ENCODE data around the gene IFRD2. TPM values are rescaled to one million over a fixed set of nuclear protein-coding genes. Genes with fewer than 3 reads are reported as not detected.
"Not testable (repeated sequence)": the region's sequence is repeated elsewhere in the genome, so short reads cannot be mapped to it uniquely, and the experiment has no call there.

IFRD2 gene
- total and polyA plus RNA-seq, 7 donors: 24.5 to 73.1 (median 51.8) TPM

- no peak for DNase-seq
Observed at GRCh38 chr3:50263478-50264382, 28.5 kb downstream of the IFRD2 start.

GRCh38 chr3:50262778-50263177, 29.5 kb downstream of the IFRD2 start:
- H3K9me3 ChIP-seq: no peaks in the 10 kb centered on the region
- H3K27me3 ChIP-seq: no peaks in the 10 kb centered on the region
- 90 to 92% methylated on average over 7 of the region's 7 CpGs for WGBS, 2 donors
- H3K27ac ChIP-seq: peak overlapping the region; percentile 93 to 99 (median 99)
- no peak for DNase-seq
- intact Hi-C loops (cut with DNase I): loop anchor here (5.0 kb wide), 1 partner anchor 65 kb away; the partner anchor contains the start of gene TUSC2
- peaks cover 0 to 73% (median 63%) of the 10 kb centered on the region in 4 donors for H3K4me1 ChIP-seq
- H3K4me3 ChIP-seq: no peak overlapping the region
- H3K36me3 ChIP-seq: peaks cover 2 to 17% (median 8%) of the 10 kb centered on the region in 4 donors
- TF ChIP-seq POLR2AphosphoS5 (IDR thresholded peaks at IDR 0.05) (no peak), EP300 (IDR thresholded peaks at IDR 0.05) (no peak), POLR2A (IDR thresholded peaks at IDR 0.05) (no peak), CTCF (IDR thresholded peaks at IDR 0.05) (no peak)

More at GRCh38 chr3:50263478-50264382, 28.5 kb downstream of the IFRD2 start:
- H3K4me3 ChIP-seq: no peak overlapping the region
- H3K27ac ChIP-seq: peak overlapping the region; percentile 93 to 99 (median 99)
- peaks cover 0 to 8% (median under 1%) of the 10 kb centered on the region in 4 donors for H3K36me3 ChIP-seq
- peaks cover 0 to 82% (median 73%) of the 10 kb centered on the region in 4 donors for H3K4me1 ChIP-seq
- no peaks in the 10 kb centered on the region for H3K27me3 ChIP-seq
- H3K9me3 ChIP-seq: no peaks in the 10 kb centered on the region
- TF ChIP-seq CTCF (IDR thresholded peaks at IDR 0.05): no peak
- TF ChIP-seq POLR2AphosphoS5 (IDR thresholded peaks at IDR 0.05): no peak
- no peak for TF ChIP-seq EP300 (IDR thresholded peaks at IDR 0.05)
- TF ChIP-seq POLR2A (IDR thresholded peaks at IDR 0.05): no peak
- WGBS, 2 donors: 72 to 79% methylated on average over 6 of the region's 6 CpGs
- intact Hi-C loops (cut with DNase I): loop anchor here (5.0 kb wide), 1 partner anchor 64 kb away; the partner anchor contains the start of gene TUSC2

GRCh38 chr3:50262200-50262599, 30.0 kb downstream of the IFRD2 start:
- WGBS, 2 donors: 98 to 99% methylated on average over 4 of the region's 4 CpGs
- not testable (repeated sequence) for DNase-seq, H3K27me3 ChIP-seq, H3K4me3 ChIP-seq, H3K9me3 ChIP-seq
- intact Hi-C loops (cut with DNase I): loop anchor here (5.0 kb wide), 1 partner anchor 65 kb away; the partner anchor contains the start of gene TUSC2
- H3K4me1 ChIP-seq: peaks cover 0 to 68% (median 58%) of the 10 kb centered on the region in 4 donors
- peaks cover 8 to 23% (median 13%) of the 10 kb centered on the region in 4 donors for H3K36me3 ChIP-seq
- H3K27ac ChIP-seq: peak overlapping the region; percentile 93 to 99 (median 99)

GRCh38 chr3:50261505-50261904, 30.7 kb downstream of the IFRD2 start:
- H3K9me3 ChIP-seq: no peaks in the 10 kb centered on the region
- DNase-seq: peak; percentile 70
- no peak for TF ChIP-seq POLR2AphosphoS5 (IDR thresholded peaks at IDR 0.05)
- TF ChIP-seq EP300 (IDR thresholded peaks at IDR 0.05): no peak
- no peak for TF ChIP-seq POLR2A (IDR thresholded peaks at IDR 0.05)
- TF ChIP-seq CTCF (IDR thresholded peaks at IDR 0.05): no peak
- WGBS, 2 donors: 57 to 69% methylated on average over 2 of the region's 2 CpGs
- H3K27me3 ChIP-seq: no peaks in the 10 kb centered on the region
- H3K4me1 ChIP-seq: peaks cover 0 to 61% (median 51%) of the 10 kb centered on the region in 4 donors
- H3K36me3 ChIP-seq: peaks cover 15 to 30% (median 20%) of the 10 kb centered on the region in 4 donors
- intact Hi-C loops (cut with DNase I): loop anchor here (5.0 kb wide), 1 partner anchor 66 kb away; the partner anchor contains the start of gene TUSC2
- peak overlapping the region; percentile 93 to 99 (median 99) for H3K27ac ChIP-seq
- H3K4me3 ChIP-seq: no peak overlapping the region

- no peak for TF ChIP-seq POLR2A (IDR thresholded peaks at IDR 0.05)
- no peak for TF ChIP-seq EP300 (IDR thresholded peaks at IDR 0.05)
- TF ChIP-seq CTCF (IDR thresholded peaks at IDR 0.05): no peak
- no peak for TF ChIP-seq POLR2AphosphoS5 (IDR thresholded peaks at IDR 0.05)
- Histone ChIP-seq H3K4me3 (peak overlapping the region in 3 of 4 donors; percentile 53 to 73 (median 72)), H3K4me1 (peaks cover 0 to 56% (median 46%) of the 10 kb centered on the region in 4 donors), H3K36me3 (peaks cover 20 to 35% (median 25%) of the 10 kb centered on the region in 4 donors), H3K9me3 (no peaks in the 10 kb centered on the region), H3K27me3 (no peaks in the 10 kb centered on the region), H3K27ac (peak overlapping the region; percentile 93 to 99 (median 99))
- DNase-seq: no peak
- WGBS, 2 donors: 81 to 88% methylated on average over 5 of the region's 5 CpGs
- intact Hi-C loops (cut with DNase I): loop anchor here (1.0 to 5.0 kb wide), 2 partner anchors 12 to 66 kb away; partner anchors contain the start of gene TUSC2
Observed at GRCh38 chr3:50260942-50261441, 31.2 kb downstream of the IFRD2 start.

Data from sigmoid colon (tissue), 7 donors.